CD4-positive, alpha-beta T cell (primary cell): ENCODE measurements around the gene TTC34. TPM values are rescaled to one million over a fixed set of nuclear protein-coding genes. Genes with fewer than 3 reads are reported as not detected.

Experiments used
- ATAC-seq: fragments of 200-7000 bp; cut with Tn5 transposase; one replicate; pipeline ENCODE4 v1.10.0; 2022; ENCODE audit warnings: mild to moderate bottlenecking; ENCODE audit not compliant: poor library complexity
- CTCF ChIA-PET: fragments of 350-600 bp; sonication (Branson Sonifier 250); formaldehyde crosslinking; loops from one replicate; lab custom pipeline; 2021; ENCODE audit warnings: antibody characterized with exemption, inconsistent platforms; lab: Charles Lee
- POLR2A ChIA-PET: fragments of 350-600 bp; sonication (Branson Sonifier 250); formaldehyde crosslinking; loops from one replicate; lab custom pipeline; 2021; ENCODE audit warnings: antibody characterized with exemption, inconsistent platforms; lab: Charles Lee
- DNase-seq, 14 experiments: peaks; one replicate each; pipeline ENCODE4 v3.0.0-alpha.2; 2013 to 2020; ENCODE audit warnings: mixed read lengths in 2 of 14
- H3K27ac ChIP-seq, 2 donors: one replicate each; pipeline versions ENCODE4 v1.5.1 to v1.7.0; 2013; ENCODE audit warnings: low read length in 2 of 2, low read depth in 1 of 2, mild to moderate bottlenecking in 1 of 2
- H3K27me3 ChIP-seq, 2 experiments: 1 replicate in 1 of 2; 2 replicates in 1 of 2; pipeline versions ENCODE4 v1.6.1 to v1.7.0; 2013; ENCODE audit warnings: low read length in 2 of 2, control low read depth in 1 of 2, mild to moderate bottlenecking in 1 of 2, moderate library complexity in 1 of 2; ENCODE audit not compliant: insufficient read depth in 2 of 2, control insufficient read depth in 1 of 2
- H3K36me3 ChIP-seq: one replicate; pipeline ENCODE4 v1.6.1; 2013; ENCODE audit warnings: low read length, control low read depth; ENCODE audit not compliant: insufficient read depth
- H3K4me1 ChIP-seq: one replicate; pipeline ENCODE4 v1.6.1; 2013; ENCODE audit warnings: low read length, control low read depth; ENCODE audit not compliant: insufficient read depth
- H3K4me3 ChIP-seq: one replicate; pipeline ENCODE4 v1.5.1; 2013; ENCODE audit warnings: mild to moderate bottlenecking, low read length, moderate library complexity
- H3K9me3 ChIP-seq, 2 experiments: 1 replicate in 1 of 2; 2 replicates in 1 of 2; pipeline versions ENCODE4 v1.6.1 to v1.7.0; 2013; ENCODE audit warnings: low read length in 2 of 2, mild to moderate bottlenecking in 2 of 2, control low read depth in 1 of 2, moderate library complexity in 1 of 2; ENCODE audit not compliant: control insufficient read depth in 1 of 2, insufficient read depth in 1 of 2
- H3K27ac Mint-ChIP-seq: one replicate; pipeline ENCODE4 v1.8.0; 2020; ENCODE audit warnings: mixed read lengths
- H3K27me3 Mint-ChIP-seq: one replicate; pipeline ENCODE4 v1.8.0; 2021; ENCODE audit warnings: mixed read lengths
- H3K36me3 Mint-ChIP-seq: one replicate; pipeline ENCODE4 v1.8.0; 2021; ENCODE audit warnings: low read depth, mixed read lengths
- H3K4me1 Mint-ChIP-seq: one replicate; pipeline ENCODE4 v1.8.0; 2021; ENCODE audit warnings: low read depth, mixed read lengths
- H3K4me3 Mint-ChIP-seq: one replicate; pipeline ENCODE4 v1.8.0; 2020; ENCODE audit warnings: mild to moderate bottlenecking, mixed read lengths
- H3K9me3 Mint-ChIP-seq: one replicate; pipeline ENCODE4 v1.8.0; 2020; ENCODE audit warnings: mixed read lengths
- CTCF ChIP-seq: fragments of 200-600 bp; IDR thresholded peaks from one replicate; pipeline ENCODE4 v1.8.0; 2022; ENCODE audit warnings: antibody characterized with exemption, mild to moderate bottlenecking
- intact Hi-C, 2 experiments: fragments of 100-400 bp; cut with DNase I in 1 of 2; cut with micrococcal nuclease in 1 of 2; formaldehyde crosslinking; loops; one replicate each; pipeline versions ENCODE4 v1.15.1 to v1.9.0; 2023 to 2025; cut with DNase I, micrococcal nuclease
- total RNA-seq, 174 experiments: library from RNA in 2 of 174; stranded (reverse) in 2 of 174; gene quantifications; one replicate each; pipeline ENCODE4 v1.2.3 and lab custom pipeline; 2021 to 2026

TTC34 gene
- total RNA-seq, 2 experiments from 2014 or later = 1.3 TPM

GRCh38 chr1:2606396-2606880, 195.1 kb downstream of the TTC34 start:
- H3K27ac Mint-ChIP-seq = no peak overlapping the region
- POLR2A ChIA-PET = no interaction called here

GRCh38 chr1:2605509-2606395, 195.7 kb downstream of the TTC34 start:
- Mint-ChIP-seq H3K36me3 (no peaks in the 10 kb centered on the region), H3K9me3 (no peaks in the 10 kb centered on the region), H3K27ac (no peak overlapping the region), H3K4me1 (no peaks in the 10 kb centered on the region), H3K4me3 (no peak overlapping the region), H3K27me3 (no peaks in the 10 kb centered on the region)
- TF ChIP-seq CTCF = no peak
- H3K9me3 ChIP-seq = peaks cover 0 to 8% of the 10 kb centered on the region in 2 experiments
- DNase-seq = peak in 1 of 14 experiments; percentile 28
- no peak for ATAC-seq
- H3K36me3 ChIP-seq = no peaks in the 10 kb centered on the region
- CTCF ChIA-PET = no interaction called here
- intact Hi-C loops = no loop called here
- H3K27ac ChIP-seq = no peak overlapping the region
- POLR2A ChIA-PET = no interaction called here
- no peaks in the 10 kb centered on the region for H3K27me3 ChIP-seq
- no peaks in the 10 kb centered on the region for H3K4me1 ChIP-seq
- H3K4me3 ChIP-seq = no peak overlapping the region

More at GRCh38 chr1:2606396-2606880, 195.1 kb downstream of the TTC34 start:
- no peak for TF ChIP-seq CTCF
- Mint-ChIP-seq H3K36me3 (no peaks in the 10 kb centered on the region), H3K4me1 (no peaks in the 10 kb centered on the region), H3K27me3 (no peaks in the 10 kb centered on the region), H3K9me3 (no peaks in the 10 kb centered on the region), H3K4me3 (no peak overlapping the region)
- DNase-seq = peak in 1 of 14 experiments; percentile 28
- Histone ChIP-seq H3K9me3 (peaks cover 0 to 11% of the 10 kb centered on the region in 2 experiments), H3K4me3 (no peak overlapping the region), H3K27me3 (no peaks in the 10 kb centered on the region), H3K36me3 (no peaks in the 10 kb centered on the region), H3K4me1 (peaks cover 3% of the 10 kb centered on the region), H3K27ac (no peak overlapping the region)
- ATAC-seq = no peak
- CTCF ChIA-PET = no interaction called here
- intact Hi-C loops = no loop called here

- Histone ChIP-seq H3K27me3 (no peaks in the 10 kb centered on the region), H3K4me1 (no peaks in the 10 kb centered on the region), H3K9me3 (peaks cover 0 to 4% of the 10 kb centered on the region in 2 experiments), H3K4me3 (no peak overlapping the region), H3K27ac (no peak overlapping the region), H3K36me3 (no peaks in the 10 kb centered on the region)
- DNase-seq = peak in 1 of 14 experiments; percentile 15
- H3K27ac Mint-ChIP-seq = no peak overlapping the region
- no peaks in the 10 kb centered on the region for H3K9me3 Mint-ChIP-seq
- CTCF ChIA-PET = no interaction called here
- no peaks in the 10 kb centered on the region for H3K4me1 Mint-ChIP-seq
- no peak overlapping the region for H3K4me3 Mint-ChIP-seq
- no peaks in the 10 kb centered on the region for H3K27me3 Mint-ChIP-seq
- POLR2A ChIA-PET = no interaction called here
- no peaks in the 10 kb centered on the region for H3K36me3 Mint-ChIP-seq
- no peak for ATAC-seq
- TF ChIP-seq CTCF = no peak
- intact Hi-C loops = no loop called here
Observed at GRCh38 chr1:2604844-2605508, 196.5 kb downstream of the TTC34 start.
